ENCODE measurements around the gene PSMD14.
"Not testable (repeated sequence)": the region's sequence is repeated elsewhere in the genome, so short reads cannot be mapped to it uniquely, and the experiment has no call there.

Gene PSMD14

DNA sequence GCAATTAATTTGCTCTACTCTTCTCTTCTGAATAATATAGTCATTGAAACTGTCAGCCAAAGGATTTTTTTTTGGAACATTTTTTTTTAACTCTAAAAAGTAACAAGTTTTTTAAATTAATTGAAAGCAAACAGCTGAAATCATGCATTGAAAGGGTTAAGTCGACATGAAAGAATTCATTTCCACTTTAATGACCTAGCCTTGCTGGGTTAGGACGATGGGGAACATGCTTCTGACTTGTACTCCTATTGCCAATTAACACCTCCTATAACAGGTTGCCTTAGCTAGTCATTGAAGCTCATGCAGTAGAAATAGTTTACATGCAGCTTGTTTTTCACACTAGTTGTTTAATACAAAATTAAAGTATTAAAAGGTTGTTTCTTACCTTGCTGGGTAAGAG, 47.8 kb downstream of the PSMD14 start:
- no peak for DNase-seq (ENCODE audit: low spot score)
- no peak for TF ChIP-seq CTCF (IDR thresholded peaks at IDR 0.05)
- Histone ChIP-seq H3K27ac (no peak overlapping the region), H3K4me3 (no peak overlapping the region)

- no peak for TF ChIP-seq CTCF (IDR thresholded peaks at IDR 0.05)
- DNase-seq (ENCODE audit: low spot score): no peak
- Histone ChIP-seq H3K4me3 (no peak overlapping the region), H3K27ac (no peak overlapping the region)
These were observed 48.9 kb downstream of the PSMD14 start for GRCh38 chr2:161357097-161357496.

- Histone ChIP-seq H3K4me3 (no peak overlapping the region), H3K27ac (no peak overlapping the region)
- DNase-seq (ENCODE audit: low spot score): no peak
- TF ChIP-seq CTCF (IDR thresholded peaks at IDR 0.05): no peak
These were observed 50.6 kb downstream of the PSMD14 start for GRCh38 chr2:161358838-161359237.

GRCh38 chr2:161360095-161360654, 52.0 kb downstream of the PSMD14 start:
- not testable (repeated sequence) for DNase-seq (ENCODE audit: low spot score); H3K27ac ChIP-seq; H3K4me3 ChIP-seq

DNA sequence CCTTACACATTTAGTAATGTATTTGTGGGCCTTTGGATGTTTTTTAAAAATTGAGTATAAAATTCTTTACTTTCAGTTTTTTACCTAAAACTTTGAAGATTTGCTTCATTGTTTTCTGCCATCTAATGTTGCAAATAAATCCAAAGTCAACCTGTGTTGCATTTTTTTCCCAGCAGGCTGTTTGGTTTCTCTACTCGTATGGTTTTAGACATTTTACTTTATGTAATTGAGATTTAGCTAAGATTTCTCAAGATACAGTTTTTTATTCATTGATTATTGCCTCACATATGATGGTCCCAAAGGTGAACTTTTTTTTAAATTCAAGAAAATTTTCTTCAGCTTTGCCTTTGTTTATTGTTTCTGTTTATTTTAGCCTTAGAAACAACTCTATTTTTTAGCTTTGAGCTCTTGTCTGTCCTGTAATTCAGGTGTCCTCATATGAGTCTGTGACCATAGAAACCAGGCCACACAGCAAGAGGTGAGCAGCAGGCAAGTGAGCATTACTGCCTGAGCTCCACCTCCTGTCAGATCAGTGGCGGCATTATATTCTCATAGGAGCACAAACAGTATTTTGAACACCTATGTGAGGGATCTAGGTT, 54.4 kb downstream of the PSMD14 start:
- TF ChIP-seq CTCF (IDR thresholded peaks at IDR 0.05): no peak
- Histone ChIP-seq H3K27ac (no peak overlapping the region), H3K4me3 (no peak overlapping the region)
- DNase-seq (ENCODE audit: low spot score): no peak

- Histone ChIP-seq H3K27ac (no peak overlapping the region), H3K4me3 (no peak overlapping the region)
- no peak for DNase-seq (ENCODE audit: low spot score)
- no peak for TF ChIP-seq CTCF (IDR thresholded peaks at IDR 0.05)
These were observed 59.5 kb downstream of the PSMD14 start for GRCh38 chr2:161367675-161368074.

DNA sequence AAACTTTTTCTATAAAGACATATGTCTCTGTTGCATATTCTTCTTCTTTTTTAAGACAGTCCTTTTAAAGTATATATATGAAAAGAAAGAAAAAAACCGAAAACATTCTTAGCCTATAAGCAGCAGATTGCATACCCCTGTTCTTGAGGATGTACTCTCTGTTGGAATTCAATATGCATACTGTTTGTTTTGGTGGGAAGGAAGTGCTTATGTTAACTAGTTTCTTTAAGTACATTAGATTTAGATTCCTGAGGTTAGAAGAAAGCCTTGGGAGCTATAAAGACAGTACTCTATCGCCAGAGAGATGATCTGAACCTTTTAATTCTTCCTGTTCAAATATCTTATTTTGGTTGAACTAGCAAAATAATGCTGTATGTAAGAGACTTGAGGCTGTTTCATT, 61.1 kb downstream of the PSMD14 start:
- Histone ChIP-seq H3K4me3 (no peak overlapping the region), H3K27ac (no peak overlapping the region)
- TF ChIP-seq CTCF (IDR thresholded peaks at IDR 0.05): no peak
- DNase-seq (ENCODE audit: low spot score): no peak
